VCaP (cell line): ENCODE measurements around the gene STK17B.

Source experiments
- H3K27ac ChIP-seq: fragments of 450-650 bp; 2 replicates; pipeline ENCODE4 v1.5.1; 2017
- TF ChIP-seq, protein P1 (sequence below): fragments of 450-650 bp; conservative IDR thresholded peaks from 2 replicates; pipeline ENCODE4 v1.5.1; 2017; ENCODE audit warnings: mild to moderate bottlenecking, moderate library complexity

STK17B gene

DNA sequence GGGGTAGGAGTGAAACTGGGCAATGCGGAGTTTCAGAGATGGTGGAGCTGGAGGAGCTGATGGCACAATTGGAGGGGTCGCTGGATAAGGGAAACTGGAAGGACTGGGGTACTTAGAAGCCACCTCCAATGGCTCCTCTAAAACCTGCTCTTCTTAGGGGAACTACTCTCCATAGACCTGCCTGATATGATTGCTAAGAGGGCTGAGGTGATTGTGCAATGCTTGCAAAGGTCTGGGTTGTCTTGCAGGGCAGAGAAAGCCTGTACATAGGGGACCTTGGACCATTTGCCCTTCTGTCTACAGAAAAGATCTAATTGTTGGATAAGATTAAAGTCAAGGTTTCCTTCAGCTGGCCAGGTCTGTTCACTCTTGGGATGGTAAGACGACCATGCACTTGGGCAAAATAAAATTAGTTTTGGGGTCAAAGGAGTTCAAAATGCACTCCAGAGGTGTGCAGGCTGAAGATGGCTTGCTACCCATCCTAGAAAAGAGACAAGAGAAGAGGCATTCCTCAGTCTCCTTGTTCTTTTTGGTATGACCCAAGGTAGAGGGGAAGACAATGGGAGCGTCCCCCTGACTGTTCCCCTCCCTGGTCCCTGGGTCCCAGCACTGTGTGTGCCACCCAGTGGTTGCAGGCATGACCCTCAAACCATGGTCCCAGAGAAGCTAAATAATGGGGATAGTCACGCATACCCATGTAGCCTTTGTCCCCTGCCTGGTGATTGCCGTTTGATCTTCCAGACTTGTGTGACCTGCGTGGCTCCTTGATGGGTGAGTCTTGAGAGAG lies 41.1 kb downstream of the STK17B start:
- TF ChIP-seq, protein P1, sequence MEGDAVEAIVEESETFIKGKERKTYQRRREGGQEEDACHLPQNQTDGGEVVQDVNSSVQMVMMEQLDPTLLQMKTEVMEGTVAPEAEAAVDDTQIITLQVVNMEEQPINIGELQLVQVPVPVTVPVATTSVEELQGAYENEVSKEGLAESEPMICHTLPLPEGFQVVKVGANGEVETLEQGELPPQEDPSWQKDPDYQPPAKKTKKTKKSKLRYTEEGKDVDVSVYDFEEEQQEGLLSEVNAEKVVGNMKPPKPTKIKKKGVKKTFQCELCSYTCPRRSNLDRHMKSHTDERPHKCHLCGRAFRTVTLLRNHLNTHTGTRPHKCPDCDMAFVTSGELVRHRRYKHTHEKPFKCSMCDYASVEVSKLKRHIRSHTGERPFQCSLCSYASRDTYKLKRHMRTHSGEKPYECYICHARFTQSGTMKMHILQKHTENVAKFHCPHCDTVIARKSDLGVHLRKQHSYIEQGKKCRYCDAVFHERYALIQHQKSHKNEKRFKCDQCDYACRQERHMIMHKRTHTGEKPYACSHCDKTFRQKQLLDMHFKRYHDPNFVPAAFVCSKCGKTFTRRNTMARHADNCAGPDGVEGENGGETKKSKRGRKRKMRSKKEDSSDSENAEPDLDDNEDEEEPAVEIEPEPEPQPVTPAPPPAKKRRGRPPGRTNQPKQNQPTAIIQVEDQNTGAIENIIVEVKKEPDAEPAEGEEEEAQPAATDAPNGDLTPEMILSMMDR: no peak
- H3K27ac ChIP-seq: no peak overlapping the region

DNA sequence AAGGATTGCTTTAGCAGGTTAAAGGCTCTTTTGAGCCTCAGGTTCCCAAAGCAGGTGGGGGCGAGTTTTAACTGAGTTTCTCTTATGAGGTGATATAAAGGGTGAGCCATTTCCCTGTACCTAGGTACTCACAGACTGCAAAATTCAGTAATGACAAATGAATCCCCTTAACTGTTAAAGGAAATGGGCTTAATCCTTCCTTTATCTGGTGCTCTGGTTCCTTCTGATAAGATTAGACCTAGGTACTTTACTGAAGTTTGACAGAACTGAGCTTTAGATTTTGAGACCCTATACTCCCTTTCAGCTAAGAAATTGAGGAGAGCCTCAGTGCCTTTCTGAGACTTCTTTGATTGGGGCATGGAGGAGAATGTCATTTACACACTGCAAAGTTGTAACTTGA lies 42.6 kb downstream of the STK17B start:
- no peak overlapping the region for H3K27ac ChIP-seq
- TF ChIP-seq, protein P1: no peak

GRCh38 chr2:196125596-196125995 lies 45.8 kb downstream of the STK17B start:
- no peak overlapping the region for H3K27ac ChIP-seq
- TF ChIP-seq, protein P1: no peak

DNA sequence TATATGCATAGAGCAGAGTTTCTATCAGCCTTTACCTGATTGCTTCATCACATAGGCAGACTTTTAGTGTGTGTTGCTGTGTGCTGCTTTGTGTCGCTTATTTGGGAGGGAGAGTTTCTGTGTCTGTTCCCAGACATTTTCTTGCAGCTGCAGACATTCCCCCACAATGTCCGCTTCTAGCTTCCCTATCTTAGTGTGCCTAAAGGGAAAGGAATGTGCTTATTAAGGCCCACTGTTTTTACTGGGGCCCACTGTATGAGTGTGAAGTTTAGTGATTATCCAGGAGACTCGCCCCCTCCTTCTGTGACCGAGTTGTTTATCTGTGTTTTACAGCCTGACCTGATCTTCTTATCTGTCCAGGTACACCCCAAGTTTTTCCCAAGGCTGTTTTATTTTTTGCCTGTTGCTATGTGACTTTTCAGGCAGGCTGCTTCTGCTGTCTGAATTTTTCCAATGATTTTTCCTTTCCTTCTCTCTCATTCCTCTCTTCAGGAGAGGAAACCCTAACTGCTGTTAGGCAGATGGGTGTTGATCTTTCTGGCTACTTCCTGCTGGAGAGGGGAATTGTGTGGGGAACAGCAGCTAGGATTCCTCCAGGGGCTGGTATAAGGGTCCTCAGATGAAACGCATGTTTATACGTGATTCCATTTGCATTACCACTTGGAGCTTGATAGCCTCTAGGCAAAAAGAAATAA lies 47.6 kb downstream of the STK17B start:
- H3K27ac ChIP-seq: no peak overlapping the region
- TF ChIP-seq, protein P1: no peak

GRCh38 chr2:196119926-196120325 lies 51.5 kb downstream of the STK17B start:
- TF ChIP-seq, protein P1: no peak
- H3K27ac ChIP-seq: no peak overlapping the region

DNA sequence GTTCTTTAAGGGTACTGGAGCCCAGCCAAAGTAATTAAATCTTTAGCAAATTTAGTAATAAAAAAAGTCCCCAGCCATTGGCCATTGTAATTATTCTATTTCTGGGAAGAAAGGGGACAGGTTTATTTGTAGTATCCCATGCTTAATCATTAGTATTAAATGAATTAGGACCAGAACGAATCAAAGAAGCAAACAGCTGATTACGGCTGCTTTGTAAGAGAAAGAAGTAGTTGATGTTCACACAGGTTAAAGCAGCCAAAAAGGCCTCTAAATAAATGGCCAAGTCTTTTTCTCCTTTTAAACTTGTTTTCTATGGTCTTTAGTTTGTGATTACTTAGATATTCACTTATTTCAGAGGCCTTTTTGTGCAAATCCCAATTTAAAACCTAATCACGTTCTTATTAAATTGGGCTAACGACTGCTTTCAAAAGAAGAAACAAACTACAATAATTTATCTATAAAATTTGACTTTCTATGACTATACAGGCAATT lies 54.1 kb downstream of the STK17B start:
- TF ChIP-seq, protein P1: no peak
- H3K27ac ChIP-seq: 0 out of 2 replicates have a peak overlapping the region, but pooled peaks have one; percentile 14
